HG03565 (cell line): Measurements from ENCODE around the gene GINS2.

ENCODE experiments used
- ATAC-seq: cut with Tn5 transposase; IDR thresholded peaks from one replicate; pipeline ENCODE4 v1.9.1; 2021; ENCODE audit warnings: mild to moderate bottlenecking, moderate library complexity; ENCODE audit not compliant: unreplicated experiment

Gene GINS2

GRCh38 chr16:85628265-85628556 is 60.5 kb downstream of the GINS2 start:
- ATAC-seq, result no peak

- no peak for ATAC-seq
Measured at GRCh38 chr16:85627526-85628264, 61.1 kb downstream of the GINS2 start.

- ATAC-seq, result no peak
Measured at GRCh38 chr16:85627089-85627488, 61.7 kb downstream of the GINS2 start.
